Thyroid gland (tissue), 4 donors: Measurements from ENCODE around the gene FRMD4A. TPM values are rescaled to one million over a fixed set of nuclear protein-coding genes. Genes with fewer than 3 reads are reported as not detected.

ENCODE experiments used
- DNase-seq, 2 donors: peaks; one replicate each; pipeline ENCODE4 v3.0.0-alpha.2; 2019
- H3K27ac ChIP-seq, 3 donors: fragments of 200-600 bp; sonication (generic); 1 replicate in 2 of 3; 2 replicates in 1 of 3; pipeline ENCODE4 v1.5.1; 2016 to 2019; ENCODE audit warnings: mild to moderate bottlenecking in 1 of 3, moderate library complexity in 1 of 3
- H3K27me3 ChIP-seq: fragments of 200-600 bp; sonication (generic); one replicate; pipeline ENCODE4 v1.5.1; 2019
- H3K36me3 ChIP-seq, 2 donors: fragments of 200-600 bp; sonication (generic); one replicate each; pipeline ENCODE4 v1.5.1; 2016 to 2019
- H3K4me1 ChIP-seq, 2 donors: fragments of 200-600 bp; sonication (generic); one replicate each; pipeline ENCODE4 v1.5.1; 2017 to 2019
- H3K4me3 ChIP-seq, 3 donors: fragments of 200-600 bp; sonication (generic); replicated peaks in 1 of 3; 1 replicate in 2 of 3; 2 replicates in 1 of 3; pipeline ENCODE4 v1.5.1; 2016; ENCODE audit warnings: mild to moderate bottlenecking in 1 of 3
- H3K9me3 ChIP-seq: fragments of 200-600 bp; sonication (generic); one replicate; pipeline ENCODE4 v1.5.1; 2017
- CTCF ChIP-seq, 6 experiments: fragments of 200-600 bp in 3 of 6; fragments of 450-650 bp in 3 of 6; sonication (generic) in 3 of 6; IDR thresholded peaks; one replicate each; pipeline ENCODE4 v1.5.1; 2016 to 2019; ENCODE audit warnings: antibody characterized with exemption in 6 of 6, mild to moderate bottlenecking in 2 of 6, inconsistent platforms in 1 of 6, moderate library complexity in 1 of 6
- POLR2A ChIP-seq, 2 donors: fragments of 450-650 bp; IDR thresholded peaks; one replicate each; pipeline ENCODE4 v1.6.1; 2017; ENCODE audit warnings: antibody characterized with exemption in 2 of 2, mild to moderate bottlenecking in 2 of 2, moderate library complexity in 1 of 2
- WGBS, 2 donors: methylation state at CpG; one replicate each; pipeline ENCODE4 v1.1.5; 2017; 5-methylcytosine and 5-hydroxymethylcytosine counted together
- intact Hi-C: fragments of 100-400 bp; cut with DNase I; formaldehyde crosslinking; loops from one replicate; pipeline ENCODE4 v1.15.1; 2023
- total RNA-seq, 4 donors: library from RNA; depleted of rRNA; stranded (reverse); fragments of >200 nt; gene quantifications; one replicate each; pipeline ENCODE4 v1.2.3, GENCODE V29; 2016

The FRMD4A gene
- total RNA-seq, 4 donors from 2014 or later, result 10.6 to 18.6 (median 16.3) TPM

- intact Hi-C loops, result no loop called here
- no peak for TF ChIP-seq CTCF (IDR thresholded peaks at IDR 0.05)
- TF ChIP-seq POLR2A (IDR thresholded peaks at IDR 0.05), result no peak
- no peaks in the 10 kb centered on the region for H3K9me3 ChIP-seq
- H3K27me3 ChIP-seq, result no peaks in the 10 kb centered on the region
- 80 to 83% methylated on average over 9 of the region's 9 CpGs for WGBS, 2 donors
- H3K4me3 ChIP-seq, result no peak overlapping the region
- H3K4me1 ChIP-seq, result peaks cover 12 to 15% of the 10 kb centered on the region in 2 donors
- H3K27ac ChIP-seq, result no peak overlapping the region
- no peaks in the 10 kb centered on the region for H3K36me3 ChIP-seq
- DNase-seq, result no peak
These were observed 436.2 kb downstream of the FRMD4A start for GRCh38 chr10:13894412-13895093.

- Histone ChIP-seq H3K4me1 (peaks cover 12 to 19% of the 10 kb centered on the region in 2 donors), H3K36me3 (no peaks in the 10 kb centered on the region), H3K27me3 (no peaks in the 10 kb centered on the region), H3K27ac (no peak overlapping the region), H3K9me3 (no peaks in the 10 kb centered on the region), H3K4me3 (no peak overlapping the region)
- intact Hi-C loops, result no loop called here
- no peak for DNase-seq
- 92 to 93% methylated on average over 4 of the region's 4 CpGs for WGBS, 2 donors
- TF ChIP-seq CTCF (IDR thresholded peaks at IDR 0.05), result no peak
- no peak for TF ChIP-seq POLR2A (IDR thresholded peaks at IDR 0.05)
These were observed 436.8 kb downstream of the FRMD4A start for GRCh38 chr10:13893926-13894325.

GRCh38 chr10:13892871-13893270 lies 437.9 kb downstream of the FRMD4A start:
- H3K4me3 ChIP-seq, result no peak overlapping the region
- peaks cover 12 to 19% of the 10 kb centered on the region in 2 donors for H3K4me1 ChIP-seq
- TF ChIP-seq CTCF (IDR thresholded peaks at IDR 0.05), result no peak
- TF ChIP-seq POLR2A (IDR thresholded peaks at IDR 0.05), result no peak
- intact Hi-C loops, result no loop called here
- H3K27ac ChIP-seq, result no peak overlapping the region
- no peaks in the 10 kb centered on the region for H3K27me3 ChIP-seq
- peak in 1 of 2 donors; percentile 23 for DNase-seq
- no peaks in the 10 kb centered on the region for H3K36me3 ChIP-seq
- H3K9me3 ChIP-seq, result no peaks in the 10 kb centered on the region
- 76 to 82% methylated on average over 5 of the region's 5 CpGs for WGBS, 2 donors

- Histone ChIP-seq H3K27me3 (no peaks in the 10 kb centered on the region), H3K36me3 (no peaks in the 10 kb centered on the region), H3K27ac (peak overlapping the region in 2 of 3 donors; percentile 36 to 59), H3K4me1 (peaks cover 12 to 19% of the 10 kb centered on the region in 2 donors), H3K9me3 (no peaks in the 10 kb centered on the region), H3K4me3 (peak overlapping the region in 1 of 3 donors; percentile 49)
- WGBS, 2 donors, result 21 to 28% methylated on average over 11 to 15 of the region's 30 CpGs
- no peak for TF ChIP-seq CTCF (IDR thresholded peaks at IDR 0.05)
- TF ChIP-seq POLR2A (IDR thresholded peaks at IDR 0.05), result no peak
- no peak for DNase-seq
- intact Hi-C loops, result no loop called here
These were observed 438.7 kb downstream of the FRMD4A start for GRCh38 chr10:13892001-13892491.
